SU-DHL-6 (cell line): Measurements from ENCODE around the gene PCAT7.

Experiments used
- CTCF ChIP-seq: fragments of 200-600 bp; sonication (generic); IDR thresholded peaks from one replicate; pipeline ENCODE4 v1.5.1; 2017; ENCODE audit warnings: antibody characterized with exemption, mild to moderate bottlenecking, low read length, moderate library complexity; ENCODE audit not compliant: insufficient read depth, poor library complexity, severe bottlenecking
- EZH2phosphoT487 ChIP-seq: fragments of 200-600 bp; sonication (generic), shearing (Covaris generic); conservative IDR thresholded peaks from 2 replicates; pipeline ENCODE4 v1.6.1; 2018; ENCODE audit warnings: mild to moderate bottlenecking, antibody characterized with exemption, low read length, moderate library complexity, mixed read lengths

- TF ChIP-seq CTCF (no peak), EZH2phosphoT487 (no peak)
Observed at GRCh38 chr9:94602666-94603065, 47.8 kb downstream of the PCAT7 start.
